ENCODE data around the gene PIM2.

The PIM2 gene

DNA sequence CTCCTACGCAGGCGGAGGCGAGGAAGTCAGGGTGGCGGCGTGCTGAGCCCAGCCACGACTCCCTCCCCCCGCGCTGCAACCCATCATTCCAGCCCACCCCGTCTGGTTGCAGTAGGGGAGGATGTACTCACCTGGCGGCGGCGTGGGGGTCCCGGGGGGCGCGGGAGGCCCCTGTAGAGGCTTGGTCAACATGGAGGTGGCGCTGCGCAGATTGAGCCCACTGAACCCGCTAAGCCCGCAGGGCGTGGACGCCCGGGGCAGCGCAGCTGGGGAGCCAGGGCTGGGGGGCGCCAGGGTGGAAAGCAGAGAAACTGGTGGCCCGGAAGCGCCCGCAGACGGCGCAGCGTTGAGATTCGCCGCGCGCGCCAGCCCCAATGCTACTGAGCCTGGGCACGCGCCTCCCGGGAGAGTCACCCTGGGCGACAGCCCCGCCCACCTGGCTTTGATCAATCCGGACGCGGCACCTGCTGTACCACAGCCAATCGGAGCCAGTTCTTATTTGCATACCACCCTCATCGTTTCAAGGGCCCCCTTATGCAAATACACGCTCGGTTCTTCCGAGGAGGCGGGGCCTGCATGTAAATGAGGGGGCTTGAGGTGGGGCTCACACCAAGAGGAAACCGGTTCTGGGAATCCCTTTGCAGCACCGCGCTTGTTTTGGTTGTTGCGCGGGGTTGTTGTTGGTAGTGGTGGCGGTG, at the start of gene PIM2:
TSS of gene PIM2 (minus strand) at position 382 of the 698 bp plus-strand sequence. CDS start at position 192, 190 bp downstream.
- H2AFZ ChIP-seq (ENCODE audit: low read length, unreplicated experiment) = no peak within 1 kb of the TSS
- H3K4me1 ChIP-seq (ENCODE audit: control insufficient read depth, insufficient read depth, low read length, unreplicated experiment) = peaks cover 10% of the 10 kb centered on the region
- peak within 1 kb of the TSS; percentile 28; the same call in 1 of the 2 replicates for H3K27ac ChIP-seq (ENCODE audit: low read depth, low read length)
- peak within 1 kb of the TSS; percentile 87 for H3K4me3 ChIP-seq (ENCODE audit: low read depth, low read length)
- H3K27me3 ChIP-seq (ENCODE audit: insufficient read depth, low read length) = no peaks in the 10 kb centered on the region
- H3K36me3 ChIP-seq (ENCODE audit: insufficient read depth, low read length) = no peaks in the 10 kb centered on the region
- H3K79me2 ChIP-seq (ENCODE audit: control insufficient read depth, insufficient read depth, low read length, unreplicated experiment) = no peaks in the 10 kb centered on the region

DNA sequence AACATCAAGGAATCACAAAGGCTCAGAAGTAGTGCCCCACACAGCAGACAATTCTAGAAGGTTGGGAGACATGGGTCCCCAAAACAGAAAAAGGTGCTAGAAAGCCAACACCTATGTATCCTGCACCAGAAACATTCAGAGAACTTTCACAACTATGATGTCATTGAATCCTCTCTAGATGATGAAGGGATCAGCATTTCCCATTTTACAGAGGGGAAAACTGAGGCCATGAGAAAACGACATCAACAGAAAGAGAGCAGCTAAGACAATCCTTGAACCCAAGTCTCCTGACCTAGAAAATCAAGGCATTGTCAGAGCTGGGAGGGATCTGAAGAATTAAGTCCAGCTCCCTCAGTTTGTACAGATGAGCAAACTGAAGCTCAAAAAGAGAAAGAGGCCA, 49.6 kb upstream of the PIM2 start:
- Histone ChIP-seq H2AFZ (ENCODE audit: low read length, unreplicated experiment) (no peak overlapping the region), H3K79me2 (ENCODE audit: control insufficient read depth, insufficient read depth, low read length, unreplicated experiment) (no peaks in the 10 kb centered on the region), H3K4me3 (ENCODE audit: low read depth, low read length) (no peak overlapping the region), H3K4me1 (ENCODE audit: control insufficient read depth, insufficient read depth, low read length, unreplicated experiment) (peaks cover 26% of the 10 kb centered on the region), H3K36me3 (ENCODE audit: insufficient read depth, low read length) (no peaks in the 10 kb centered on the region), H3K27ac (ENCODE audit: low read depth, low read length) (no peak overlapping the region), H3K27me3 (ENCODE audit: insufficient read depth, low read length) (no peaks in the 10 kb centered on the region)

DNA sequence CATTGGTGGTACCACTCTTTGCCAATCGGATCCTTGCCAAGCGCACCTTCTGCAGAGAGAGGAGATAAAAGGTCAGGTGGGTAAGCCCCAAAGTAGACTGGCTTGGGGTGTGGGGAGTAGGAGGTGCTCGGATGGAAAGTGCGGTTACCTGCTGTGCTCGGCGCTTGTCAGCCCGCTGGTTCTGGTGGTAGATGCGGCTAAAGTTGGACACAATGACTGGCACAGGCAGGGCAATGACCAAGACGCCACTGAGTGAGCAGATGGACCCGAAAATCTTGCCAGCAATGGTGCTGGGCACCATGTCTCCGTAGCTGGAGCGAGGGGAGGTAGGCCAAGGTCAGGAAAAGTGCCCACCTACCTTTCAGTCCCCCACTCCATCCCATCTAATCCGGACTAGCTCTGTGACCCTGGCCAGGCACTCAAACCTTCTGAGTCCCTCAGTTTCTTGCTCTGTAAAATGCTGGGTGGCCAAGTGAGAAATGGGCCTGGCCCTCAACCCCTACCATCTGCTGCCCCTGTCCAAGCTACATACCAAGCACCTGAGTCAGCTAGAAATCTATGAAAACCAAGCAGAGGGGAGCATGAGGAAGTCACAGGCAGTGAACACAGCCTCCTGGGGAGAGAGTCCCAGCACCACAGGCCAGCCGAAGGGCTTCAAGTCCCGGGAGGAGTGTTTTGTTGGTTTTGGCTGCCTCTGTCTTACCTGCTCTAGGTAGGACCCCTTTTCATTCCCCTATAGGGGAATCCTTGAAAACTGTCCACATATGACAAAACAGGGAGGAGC, 48.2 kb upstream of the PIM2 start:
- H3K79me2 ChIP-seq (ENCODE audit: control insufficient read depth, insufficient read depth, low read length, unreplicated experiment) = no peaks in the 10 kb centered on the region
- H3K27me3 ChIP-seq (ENCODE audit: insufficient read depth, low read length) = no peaks in the 10 kb centered on the region

DNA sequence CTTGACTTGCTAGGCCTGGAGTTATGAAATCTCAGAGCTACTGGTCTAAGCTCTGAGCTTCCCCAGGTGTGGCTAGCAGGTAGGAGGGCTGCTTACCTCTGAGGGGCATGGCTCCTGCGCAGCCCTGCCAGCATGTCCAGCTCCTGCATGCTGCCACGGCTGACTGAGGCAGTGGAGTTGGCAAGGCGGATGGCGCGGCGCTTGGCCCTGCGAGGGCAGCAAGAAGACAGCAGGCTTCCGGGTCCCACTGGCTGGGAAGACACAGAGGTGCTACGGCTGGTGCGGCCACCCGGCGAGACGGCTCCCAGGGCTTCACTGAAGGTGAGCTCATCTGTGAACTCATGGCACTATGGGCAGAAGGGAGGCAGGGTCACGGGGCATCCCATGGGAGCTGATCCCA, 47.1 kb upstream of the PIM2 start:
- Histone ChIP-seq H3K4me1 (ENCODE audit: control insufficient read depth, insufficient read depth, low read length, unreplicated experiment) (peaks cover 13% of the 10 kb centered on the region), H3K36me3 (ENCODE audit: insufficient read depth, low read length) (no peaks in the 10 kb centered on the region), H3K4me3 (ENCODE audit: low read depth, low read length) (no peak overlapping the region), H3K27ac (ENCODE audit: low read depth, low read length) (no peak overlapping the region), H3K27me3 (ENCODE audit: insufficient read depth, low read length) (no peaks in the 10 kb centered on the region), H2AFZ (ENCODE audit: low read length, unreplicated experiment) (no peak overlapping the region), H3K79me2 (ENCODE audit: control insufficient read depth, insufficient read depth, low read length, unreplicated experiment) (no peaks in the 10 kb centered on the region)

More for the DNA sequence above, 48.2 kb upstream of the PIM2 start:
- Histone ChIP-seq H3K4me3 (ENCODE audit: low read depth, low read length) (no peak overlapping the region; the same call in 1 of the 2 replicates), H2AFZ (ENCODE audit: low read length, unreplicated experiment) (no peak overlapping the region), H3K4me1 (ENCODE audit: control insufficient read depth, insufficient read depth, low read length, unreplicated experiment) (peaks cover 17% of the 10 kb centered on the region), H3K27ac (ENCODE audit: low read depth, low read length) (peak overlapping the region; percentile 53), H3K36me3 (ENCODE audit: insufficient read depth, low read length) (no peaks in the 10 kb centered on the region)

DNA sequence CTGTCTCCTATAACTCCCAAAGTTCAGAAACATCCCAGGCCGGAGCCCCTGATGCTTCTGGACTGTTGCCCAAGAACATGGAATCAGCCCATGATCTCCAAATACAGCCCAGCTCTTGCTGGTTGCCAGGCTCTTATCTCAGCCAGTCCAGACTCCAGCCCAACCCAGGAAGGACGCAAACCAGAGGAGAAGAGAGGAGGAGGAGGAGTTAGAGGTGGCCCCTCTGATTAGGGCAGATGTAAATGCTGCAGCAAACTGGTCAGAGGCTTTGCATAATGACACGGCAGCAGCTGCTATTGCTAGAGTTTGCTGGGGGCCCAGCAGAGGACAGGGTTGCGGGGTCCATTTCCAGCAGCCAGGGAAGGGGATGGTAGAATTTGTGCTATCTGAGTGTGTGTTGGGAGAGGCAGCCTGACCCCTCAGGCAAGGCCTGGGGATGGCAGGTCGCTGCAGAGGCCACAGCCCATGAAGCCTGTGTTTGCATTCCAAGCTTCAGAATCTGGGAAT, 42.8 kb upstream of the PIM2 start:
- Histone ChIP-seq H3K27ac (ENCODE audit: low read depth, low read length) (no peak overlapping the region), H2AFZ (ENCODE audit: low read length, unreplicated experiment) (no peak overlapping the region)

DNA sequence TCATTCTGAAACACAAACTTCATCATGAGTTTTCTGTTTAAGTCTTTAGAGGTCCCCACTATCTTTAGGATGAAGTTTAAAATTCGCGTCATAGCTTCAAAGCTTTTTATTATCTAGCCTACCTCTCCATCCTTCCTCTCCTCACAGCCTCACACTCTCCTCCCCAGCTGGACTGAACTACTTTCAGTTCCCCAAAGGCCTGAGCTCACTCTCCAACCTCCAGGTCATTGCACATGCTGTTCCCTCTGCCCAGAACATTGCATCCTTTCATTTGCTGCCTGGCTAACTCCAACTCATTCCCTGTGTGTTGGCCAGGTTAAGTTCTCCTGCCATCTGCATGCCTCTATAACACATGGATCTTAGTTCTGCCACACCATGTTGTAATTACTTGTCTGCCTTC, 41.5 kb upstream of the PIM2 start:
- H3K79me2 ChIP-seq (ENCODE audit: control insufficient read depth, insufficient read depth, low read length, unreplicated experiment) = peaks cover 20% of the 10 kb centered on the region
- no peak overlapping the region for H2AFZ ChIP-seq (ENCODE audit: low read length, unreplicated experiment)
- peaks cover 12% of the 10 kb centered on the region for H3K4me1 ChIP-seq (ENCODE audit: control insufficient read depth, insufficient read depth, low read length, unreplicated experiment)
- no peaks in the 10 kb centered on the region for H3K27me3 ChIP-seq (ENCODE audit: insufficient read depth, low read length)
- H3K27ac ChIP-seq (ENCODE audit: low read depth, low read length) = no peak overlapping the region
- no peak overlapping the region for H3K4me3 ChIP-seq (ENCODE audit: low read depth, low read length)
- no peaks in the 10 kb centered on the region for H3K36me3 ChIP-seq (ENCODE audit: insufficient read depth, low read length)

More for the DNA sequence above, 42.8 kb upstream of the PIM2 start:
- Histone ChIP-seq H3K4me3 (ENCODE audit: low read depth, low read length) (no peak overlapping the region), H3K79me2 (ENCODE audit: control insufficient read depth, insufficient read depth, low read length, unreplicated experiment) (peaks cover 6% of the 10 kb centered on the region), H3K36me3 (ENCODE audit: insufficient read depth, low read length) (no peaks in the 10 kb centered on the region), H3K4me1 (ENCODE audit: control insufficient read depth, insufficient read depth, low read length, unreplicated experiment) (peaks cover 4% of the 10 kb centered on the region), H3K27me3 (ENCODE audit: insufficient read depth, low read length) (no peaks in the 10 kb centered on the region)

DNA sequence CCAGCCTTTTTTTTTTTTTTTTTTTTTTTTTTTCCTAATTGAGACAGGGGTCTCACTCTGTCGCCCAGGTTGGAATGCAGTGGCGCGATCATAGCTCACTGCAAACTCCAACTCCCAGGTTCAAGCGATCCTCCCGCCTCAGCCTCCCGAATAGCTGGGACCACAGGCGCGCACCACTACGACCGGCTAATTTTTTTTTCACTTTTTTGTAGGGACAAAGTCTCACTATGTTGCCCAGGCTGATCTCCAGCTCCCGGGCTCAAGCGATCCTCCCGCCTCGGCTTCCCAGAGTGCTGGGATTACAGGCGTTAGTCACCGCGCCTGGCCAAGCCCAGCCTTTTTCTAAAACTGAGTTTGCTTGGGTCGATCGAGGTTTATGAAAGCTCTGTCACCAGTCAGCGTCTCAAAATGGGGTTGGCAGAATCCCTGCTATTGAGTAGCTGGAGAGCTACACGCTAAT, 39.8 kb upstream of the PIM2 start:
- H3K27ac ChIP-seq (ENCODE audit: low read depth, low read length) = peak overlapping the region; percentile 100

DNA sequence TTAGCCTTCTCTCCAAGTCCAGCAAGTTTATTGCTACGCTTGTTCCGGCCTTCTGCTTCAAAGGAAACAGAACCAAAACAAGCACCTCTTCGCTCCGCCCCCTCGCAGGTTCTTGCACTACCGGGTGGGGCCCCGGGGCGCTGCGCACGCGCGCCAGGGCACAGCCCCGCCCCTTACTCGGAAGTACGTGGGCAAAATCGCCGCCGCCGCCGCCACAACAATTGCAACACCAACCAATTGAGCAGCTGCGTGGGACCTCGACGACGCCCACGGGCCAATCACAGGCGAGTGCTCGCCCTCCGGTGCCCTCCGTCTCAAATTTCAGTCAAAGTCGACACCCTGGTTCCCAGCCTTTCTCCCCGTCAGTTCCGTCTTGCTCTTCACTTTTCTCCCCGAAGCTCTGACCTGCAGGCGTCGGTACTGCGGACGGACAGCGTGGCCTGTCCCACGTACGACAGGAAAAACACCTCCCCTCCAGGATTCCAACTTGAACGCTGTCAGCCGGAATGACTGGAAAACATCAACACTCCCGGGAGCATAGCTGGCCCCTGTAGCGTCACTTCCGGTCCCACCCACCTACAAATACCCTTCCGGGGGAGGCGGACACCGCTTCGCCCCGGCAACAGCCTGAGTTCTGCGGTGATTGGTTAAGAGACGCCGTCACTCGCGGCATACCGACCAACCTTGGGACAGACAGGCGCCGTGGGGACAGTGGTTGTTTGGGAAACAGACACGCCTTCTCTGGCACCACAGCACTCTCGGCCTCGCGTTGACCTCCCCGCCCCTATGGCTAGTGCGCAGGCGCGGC, 39.2 kb upstream of the PIM2 start:
- peaks cover 31% of the 10 kb centered on the region for H3K79me2 ChIP-seq (ENCODE audit: control insufficient read depth, insufficient read depth, low read length, unreplicated experiment)
- H3K27me3 ChIP-seq (ENCODE audit: insufficient read depth, low read length) = no peaks in the 10 kb centered on the region
- H3K36me3 ChIP-seq (ENCODE audit: insufficient read depth, low read length) = no peaks in the 10 kb centered on the region
- peak overlapping the region; percentile 60 for H2AFZ ChIP-seq (ENCODE audit: low read length, unreplicated experiment)
- H3K4me1 ChIP-seq (ENCODE audit: control insufficient read depth, insufficient read depth, low read length, unreplicated experiment) = peaks cover 12% of the 10 kb centered on the region
- peak overlapping the region; percentile 100 for H3K27ac ChIP-seq (ENCODE audit: low read depth, low read length)
- H3K4me3 ChIP-seq (ENCODE audit: low read depth, low read length) = peak overlapping the region; percentile 94

More for the DNA sequence above, 39.8 kb upstream of the PIM2 start:
- peaks cover 27% of the 10 kb centered on the region for H3K79me2 ChIP-seq (ENCODE audit: control insufficient read depth, insufficient read depth, low read length, unreplicated experiment)
- no peaks in the 10 kb centered on the region for H3K27me3 ChIP-seq (ENCODE audit: insufficient read depth, low read length)
- H3K4me1 ChIP-seq (ENCODE audit: control insufficient read depth, insufficient read depth, low read length, unreplicated experiment) = peaks cover 12% of the 10 kb centered on the region
- H3K36me3 ChIP-seq (ENCODE audit: insufficient read depth, low read length) = no peaks in the 10 kb centered on the region
- peak overlapping the region; percentile 94 for H3K4me3 ChIP-seq (ENCODE audit: low read depth, low read length)
- no peak overlapping the region for H2AFZ ChIP-seq (ENCODE audit: low read length, unreplicated experiment)

DNA sequence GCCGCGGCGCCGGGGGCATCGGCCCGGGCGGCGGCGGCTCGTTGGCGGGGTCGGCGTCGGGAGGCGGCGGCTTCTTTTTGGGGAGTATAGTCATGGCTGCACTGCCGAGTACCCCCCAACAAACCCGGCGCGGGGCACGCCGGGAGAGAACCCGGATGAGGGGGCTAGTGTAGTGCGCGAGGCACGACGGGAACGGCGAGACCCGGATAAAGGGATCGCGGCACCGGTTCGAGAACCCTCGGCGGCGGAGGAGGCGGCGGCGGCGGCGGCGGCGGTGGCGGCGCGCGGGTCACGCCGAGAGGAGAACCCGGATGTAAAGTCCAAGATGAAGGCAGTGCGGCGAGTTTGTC, 38.6 kb upstream of the PIM2 start, which contains the start of gene OTUD5:
TSS of gene OTUD5 (minus strand) at position 131 of the 350 bp plus-strand sequence. CDS start at position 94, 37 bp downstream.
- H3K27me3 ChIP-seq (ENCODE audit: insufficient read depth, low read length) = no peaks in the 10 kb centered on the region
- no peaks in the 10 kb centered on the region for H3K36me3 ChIP-seq (ENCODE audit: insufficient read depth, low read length)
- peaks cover 12% of the 10 kb centered on the region for H3K4me1 ChIP-seq (ENCODE audit: control insufficient read depth, insufficient read depth, low read length, unreplicated experiment)
- peaks cover 37% of the 10 kb centered on the region for H3K79me2 ChIP-seq (ENCODE audit: control insufficient read depth, insufficient read depth, low read length, unreplicated experiment)
- H2AFZ ChIP-seq (ENCODE audit: low read length, unreplicated experiment) = peak within 1 kb of the TSS; percentile 60
- peak within 1 kb of the TSS; percentile 94 for H3K4me3 ChIP-seq (ENCODE audit: low read depth, low read length)
- peak within 1 kb of the TSS; percentile 100 for H3K27ac ChIP-seq (ENCODE audit: low read depth, low read length)
